HG02642 (cell line): Measurements from ENCODE around the gene EHMT1.
"Not testable (repeated sequence)": the region's sequence is repeated elsewhere in the genome, so short reads cannot be mapped to it uniquely, and the experiment has no call there.

ENCODE experiments used
- ATAC-seq: cut with Tn5 transposase; IDR thresholded peaks from one replicate; pipeline ENCODE4 v1.9.1; 2021; ENCODE audit warnings: mild to moderate bottlenecking; ENCODE audit not compliant: unreplicated experiment, poor library complexity

The EHMT1 gene

GRCh38 chr9:137875846-137876245 lies 257.0 kb downstream of the EHMT1 start:
- no peak for ATAC-seq

- ATAC-seq, result no peak
Measured at GRCh38 chr9:137876269-137876668, 257.5 kb downstream of the EHMT1 start.

GRCh38 chr9:137876781-137877386 lies 258.1 kb downstream of the EHMT1 start:
- ATAC-seq, result no peak

GRCh38 chr9:137877506-137878122 lies 258.8 kb downstream of the EHMT1 start, which contains the start of gene CACNA1B:
CACNA1B (plus strand) TSS chr9:137877782; CDS start chr9:137877934, 152 bp downstream.
- not testable (repeated sequence) for ATAC-seq

- no peak for ATAC-seq
Measured at GRCh38 chr9:137878146-137878941, 259.5 kb downstream of the EHMT1 start.

- no peak for ATAC-seq
Measured at GRCh38 chr9:137879052-137879451, 260.2 kb downstream of the EHMT1 start.

- no peak for ATAC-seq
Measured at GRCh38 chr9:137879566-137880150, 260.9 kb downstream of the EHMT1 start.

- no peak for ATAC-seq
Measured at GRCh38 chr9:137880160-137880975, 261.6 kb downstream of the EHMT1 start.

- no peak for ATAC-seq
Measured at GRCh38 chr9:137880976-137881530, 262.2 kb downstream of the EHMT1 start.

GRCh38 chr9:137881591-137882505 lies 263.0 kb downstream of the EHMT1 start:
- no peak for ATAC-seq

- ATAC-seq, result no peak
Measured at GRCh38 chr9:137882506-137882821, 263.7 kb downstream of the EHMT1 start.

- not testable (repeated sequence) for ATAC-seq
Measured at GRCh38 chr9:137883977-137884376, 265.2 kb downstream of the EHMT1 start.

- ATAC-seq, result not testable (repeated sequence)
Measured at GRCh38 chr9:137884547-137884946, 265.7 kb downstream of the EHMT1 start.

- not testable (repeated sequence) for ATAC-seq
Measured at GRCh38 chr9:137885121-137885520, 266.3 kb downstream of the EHMT1 start.
